ENCODE results near the gene GAL.

The GAL gene

DNA sequence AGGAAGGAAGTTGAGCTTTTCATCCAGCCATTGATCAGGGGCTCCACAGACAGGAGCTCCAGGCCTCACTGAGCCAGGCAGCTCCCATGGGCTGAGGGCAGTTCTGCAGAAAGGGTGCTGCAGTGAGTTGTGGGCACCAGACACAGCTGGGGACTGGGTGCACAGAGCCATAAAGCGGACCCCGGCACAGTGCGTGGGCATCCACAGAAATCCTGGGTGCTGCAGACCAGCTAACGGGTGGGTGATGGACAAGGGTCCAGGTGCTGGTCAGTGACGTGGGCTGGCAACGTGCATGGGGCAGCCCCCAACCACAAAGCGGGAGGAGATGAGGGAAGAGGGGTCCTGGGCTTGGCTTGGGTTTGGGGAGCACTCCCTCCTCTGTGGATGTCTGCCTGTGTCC, 19.4 kb upstream of the GAL start:
- TF ChIP-seq, protein P1, sequence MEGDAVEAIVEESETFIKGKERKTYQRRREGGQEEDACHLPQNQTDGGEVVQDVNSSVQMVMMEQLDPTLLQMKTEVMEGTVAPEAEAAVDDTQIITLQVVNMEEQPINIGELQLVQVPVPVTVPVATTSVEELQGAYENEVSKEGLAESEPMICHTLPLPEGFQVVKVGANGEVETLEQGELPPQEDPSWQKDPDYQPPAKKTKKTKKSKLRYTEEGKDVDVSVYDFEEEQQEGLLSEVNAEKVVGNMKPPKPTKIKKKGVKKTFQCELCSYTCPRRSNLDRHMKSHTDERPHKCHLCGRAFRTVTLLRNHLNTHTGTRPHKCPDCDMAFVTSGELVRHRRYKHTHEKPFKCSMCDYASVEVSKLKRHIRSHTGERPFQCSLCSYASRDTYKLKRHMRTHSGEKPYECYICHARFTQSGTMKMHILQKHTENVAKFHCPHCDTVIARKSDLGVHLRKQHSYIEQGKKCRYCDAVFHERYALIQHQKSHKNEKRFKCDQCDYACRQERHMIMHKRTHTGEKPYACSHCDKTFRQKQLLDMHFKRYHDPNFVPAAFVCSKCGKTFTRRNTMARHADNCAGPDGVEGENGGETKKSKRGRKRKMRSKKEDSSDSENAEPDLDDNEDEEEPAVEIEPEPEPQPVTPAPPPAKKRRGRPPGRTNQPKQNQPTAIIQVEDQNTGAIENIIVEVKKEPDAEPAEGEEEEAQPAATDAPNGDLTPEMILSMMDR (IDR thresholded peaks at IDR 0.05; ENCODE audit: control insufficient read depth, insufficient read depth, low read depth, low read length, missing control alignments) = no peak
- H3K4me3 ChIP-seq (ENCODE audit: control insufficient read depth, low read depth, low read length) = no peak overlapping the region
- no peak for DNase-seq (ENCODE audit: low read depth)

DNA sequence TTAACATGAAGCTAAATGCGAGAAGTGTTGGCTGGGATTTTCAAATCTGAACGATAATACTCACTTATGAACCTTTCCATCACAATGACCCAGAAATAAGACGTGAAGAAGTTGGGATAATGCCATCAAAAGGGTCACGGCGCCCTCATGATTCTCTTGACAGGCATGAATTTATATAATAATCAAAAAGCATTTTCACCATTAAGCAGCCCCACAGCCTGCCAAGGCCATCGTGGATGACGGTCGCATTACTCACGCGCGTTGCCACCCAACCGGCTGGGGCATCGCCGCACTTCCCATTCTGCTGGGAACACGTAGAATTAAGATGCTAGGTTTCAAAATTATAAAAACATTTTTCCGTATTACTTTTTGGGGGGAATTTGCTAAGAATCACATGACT, 18.9 kb upstream of the GAL start:
- TF ChIP-seq, protein P1 (IDR thresholded peaks at IDR 0.05; ENCODE audit: control insufficient read depth, insufficient read depth, low read depth, low read length, missing control alignments) = no peak
- no peak for DNase-seq (ENCODE audit: low read depth)
- no peak overlapping the region for H3K4me3 ChIP-seq (ENCODE audit: control insufficient read depth, low read depth, low read length)

DNA sequence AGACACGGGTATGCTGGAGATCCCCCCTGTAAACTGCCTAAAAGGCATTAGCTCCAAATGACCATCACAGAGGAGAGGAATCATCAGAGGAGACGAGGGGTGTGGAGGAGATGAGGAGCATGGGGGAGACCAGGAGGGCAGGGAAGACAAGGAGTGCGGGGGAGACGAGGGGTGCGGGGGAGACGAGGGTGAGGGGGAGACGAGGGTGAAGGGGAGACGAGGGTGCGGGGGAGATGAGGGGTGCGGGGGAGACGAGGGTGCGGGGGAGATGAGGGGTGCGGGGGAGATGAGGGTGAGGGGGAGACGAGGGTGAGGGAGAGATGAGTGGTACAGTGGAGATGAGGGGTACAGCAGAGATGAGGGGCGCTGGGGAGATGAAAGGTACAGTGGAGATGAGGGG, 17.5 kb upstream of the GAL start:
- H3K4me3 ChIP-seq (ENCODE audit: control insufficient read depth, low read depth, low read length) = no peak overlapping the region
- DNase-seq (ENCODE audit: low read depth) = no peak
- TF ChIP-seq, protein P1 (IDR thresholded peaks at IDR 0.05; ENCODE audit: control insufficient read depth, insufficient read depth, low read depth, low read length, missing control alignments) = no peak

DNA sequence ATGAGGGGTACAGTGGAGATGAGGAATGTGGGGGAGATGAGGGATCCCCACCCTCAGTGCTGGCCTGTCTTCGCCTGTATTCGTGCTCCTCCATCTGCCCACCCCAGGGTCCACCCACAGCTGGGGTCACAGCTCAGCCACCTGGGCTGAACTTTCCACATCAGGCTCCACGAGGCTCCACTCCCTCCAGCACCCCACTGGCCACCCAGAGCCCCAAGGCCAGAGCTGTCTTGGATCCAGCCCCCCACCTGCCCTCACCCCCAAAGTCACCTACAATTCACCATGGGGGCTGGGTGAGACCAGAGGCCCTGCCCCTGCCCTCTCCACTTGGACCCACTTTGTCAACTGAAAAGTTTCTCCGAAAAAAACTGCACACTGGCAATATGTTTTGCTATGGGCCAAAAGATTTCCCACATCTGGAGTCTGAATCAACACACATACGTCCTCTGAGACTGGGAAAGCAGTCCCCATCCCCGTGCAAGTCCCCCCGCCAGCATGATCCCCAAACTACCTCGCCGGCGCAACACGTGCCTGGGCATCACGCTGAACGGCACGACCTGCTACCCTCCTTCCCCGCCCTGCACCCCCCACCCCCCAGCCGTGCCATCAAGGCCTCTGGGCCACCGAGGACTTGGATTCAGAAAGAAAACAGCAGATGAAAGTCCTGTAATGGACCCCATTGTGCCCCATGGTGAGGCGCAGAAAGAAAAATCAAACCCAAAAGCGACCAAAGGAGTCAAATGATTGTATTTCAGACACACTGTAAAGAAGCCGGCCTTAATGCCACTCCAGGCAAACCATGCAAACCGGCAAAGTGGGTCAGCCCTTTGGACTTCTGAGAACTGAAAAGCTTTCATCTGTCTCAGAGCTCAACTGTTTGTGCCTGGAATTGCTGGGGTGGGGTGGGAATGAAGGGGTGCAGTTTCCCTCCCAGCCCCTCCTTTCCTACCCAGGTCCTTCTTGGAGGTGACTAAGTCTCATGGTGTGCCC, 16.5 kb upstream of the GAL start:
- no peak for DNase-seq (ENCODE audit: low read depth)
- H3K4me3 ChIP-seq (ENCODE audit: control insufficient read depth, low read depth, low read length) = no peak overlapping the region
- TF ChIP-seq, protein P1 (IDR thresholded peaks at IDR 0.05; ENCODE audit: control insufficient read depth, insufficient read depth, low read depth, low read length, missing control alignments) = no peak

- H3K4me3 ChIP-seq (ENCODE audit: control insufficient read depth, low read depth, low read length) = no peak overlapping the region
- DNase-seq (ENCODE audit: low read depth) = no peak
- TF ChIP-seq, protein P1 (IDR thresholded peaks at IDR 0.05; ENCODE audit: control insufficient read depth, insufficient read depth, low read depth, low read length, missing control alignments) = no peak
These were observed 14.8 kb upstream of the GAL start for GRCh38 chr11:68669301-68670090.

DNA sequence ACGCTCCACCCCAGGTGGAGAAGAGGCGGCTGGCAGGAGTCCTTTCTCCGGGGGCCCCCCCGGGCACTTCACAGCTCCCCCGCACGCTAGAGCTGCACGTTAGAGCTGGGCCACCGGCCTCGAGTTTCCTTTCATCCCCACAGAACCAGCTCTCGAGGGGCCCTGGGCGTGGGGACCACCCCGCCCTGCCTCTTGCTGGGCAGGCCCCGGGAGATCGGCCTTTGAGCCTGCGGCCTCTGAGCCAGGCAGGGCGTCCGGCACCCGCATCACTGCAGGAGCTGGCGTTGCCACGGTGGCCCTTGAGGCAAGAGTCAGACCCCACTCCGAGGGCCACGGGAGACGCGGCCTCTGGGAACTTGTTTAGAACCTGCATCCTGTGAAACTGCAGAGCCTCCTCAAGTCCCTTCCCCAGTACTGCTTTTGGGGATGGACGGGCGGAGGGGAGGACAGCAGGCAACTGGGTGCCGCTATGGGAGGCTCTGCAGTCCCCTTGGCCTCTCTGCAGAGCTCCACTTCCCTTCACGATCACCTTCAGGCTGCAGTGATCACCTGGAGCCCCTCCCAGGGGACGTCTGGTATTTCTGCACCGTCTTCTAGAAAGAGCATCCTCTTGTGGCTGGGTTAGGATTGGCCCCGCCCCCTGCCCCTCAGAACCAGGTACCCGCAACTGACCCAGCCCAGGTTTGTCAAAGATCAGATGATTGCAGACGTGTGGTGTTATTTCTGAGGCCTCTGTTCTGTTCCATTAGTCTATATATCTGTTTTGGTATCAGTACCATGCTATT, 13.9 kb upstream of the GAL start:
- TF ChIP-seq, protein P1 (IDR thresholded peaks at IDR 0.05; ENCODE audit: control insufficient read depth, insufficient read depth, low read depth, low read length, missing control alignments) = no peak
- DNase-seq (ENCODE audit: low read depth) = no peak
- no peak overlapping the region for H3K4me3 ChIP-seq (ENCODE audit: control insufficient read depth, low read depth, low read length)
